Adrenal gland (tissue), 5 donors: ENCODE measurements around the gene TROAP.

Experiments used
- CTCF ChIP-seq, 6 experiments: fragments of 450-650 bp in 4 of 6; fragments of 200-600 bp in 2 of 6; sonication (generic) in 1 of 6; IDR thresholded peaks; 1 replicate in 5 of 6; 2 replicates in 1 of 6; pipeline versions ENCODE4 v1.5.1 to v1.8.0; 2016 to 2021; ENCODE audit warnings: antibody characterized with exemption in 6 of 6, mild to moderate bottlenecking in 2 of 6, moderate library complexity in 1 of 6
- POLR2A ChIP-seq, 2 donors: fragments of 450-650 bp; IDR thresholded peaks; one replicate each; pipeline ENCODE4 v1.6.1; 2017; ENCODE audit warnings: antibody characterized with exemption in 2 of 2, mild to moderate bottlenecking in 2 of 2, moderate library complexity in 1 of 2
- donor health status: DM: no; HTN: no; CAD: no.

DNA sequence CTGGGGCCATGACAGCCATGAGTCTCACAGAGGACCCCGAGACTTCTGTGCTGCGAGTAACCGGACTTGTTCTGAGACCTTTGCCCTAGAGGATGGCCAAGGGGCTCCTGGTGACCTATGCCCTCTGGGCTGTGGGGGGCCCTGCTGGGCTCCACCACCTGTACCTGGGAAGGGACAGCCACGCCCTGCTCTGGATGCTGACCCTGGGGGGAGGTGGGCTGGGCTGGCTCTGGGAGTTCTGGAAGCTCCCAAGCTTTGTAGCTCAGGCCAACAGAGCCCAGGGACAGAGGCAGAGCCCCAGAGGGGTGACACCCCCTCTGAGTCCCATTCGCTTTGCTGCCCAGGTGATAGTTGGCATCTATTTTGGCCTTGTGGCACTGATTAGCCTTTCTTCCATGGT lies 25.7 kb downstream of the TROAP start:
- TF ChIP-seq POLR2A (IDR thresholded peaks at IDR 0.05) = no peak
- TF ChIP-seq CTCF (IDR thresholded peaks at IDR 0.05) = no peak
